Thoracic aorta (tissue), 2 donors: ENCODE data around the gene ST6GALNAC3. TPM values are rescaled to one million over a fixed set of nuclear protein-coding genes. Genes with fewer than 3 reads are reported as not detected.

Source experiments
- ATAC-seq: fragments of 150-250 bp; one replicate; pipeline ENCODE4 v1.8.0; 2017; ENCODE audit warnings: low read depth; ENCODE audit not compliant: insufficient number of reproducible peaks, low FRiP score
- DNase-seq: peaks from one replicate; pipeline ENCODE4 v3.0.0-alpha.2; 2020; ENCODE audit warnings: low spot score
- H3K27ac ChIP-seq, 2 donors: fragments of 200-600 bp; sonication (generic); 1 replicate in 1 of 2; 2 replicates in 1 of 2; pipeline ENCODE4 v1.5.1; 2016; ENCODE audit warnings: mild to moderate bottlenecking in 2 of 2, moderate library complexity in 2 of 2
- H3K27me3 ChIP-seq: fragments of 200-600 bp; sonication (generic); replicated peaks from 2 replicates; pipeline ENCODE4 v1.6.0; 2016; ENCODE audit warnings: mild to moderate bottlenecking; ENCODE audit not compliant: insufficient read depth
- H3K36me3 ChIP-seq: fragments of 200-600 bp; sonication (generic); one replicate; pipeline ENCODE4 v1.5.1; 2016
- H3K4me1 ChIP-seq, 2 donors: fragments of 200-600 bp; sonication (generic); 1 replicate in 1 of 2; 2 replicates in 1 of 2; pipeline versions ENCODE4 v1.5.1 to v1.6.0; 2016; ENCODE audit warnings: low read depth in 2 of 2, mild to moderate bottlenecking in 1 of 2; ENCODE audit not compliant: control insufficient read depth in 1 of 2
- H3K4me3 ChIP-seq: fragments of 200-600 bp; sonication (generic); 2 replicates; pipeline ENCODE4 v1.5.1; 2016; ENCODE audit warnings: mild to moderate bottlenecking
- H3K9me3 ChIP-seq: fragments of 200-600 bp; sonication (generic); 2 replicates; pipeline ENCODE4 v1.5.1; 2016
- CTCF ChIP-seq: fragments of 200-600 bp; sonication (generic); IDR thresholded peaks from one replicate; pipeline ENCODE4 v1.5.1; 2019; ENCODE audit warnings: antibody characterized with exemption
- total RNA-seq, 2 donors: library from RNA; depleted of rRNA; stranded (reverse); fragments of >200 nt; gene quantifications; one replicate each; pipeline versions ENCODE4 v1.1.0 to v1.2.3, GENCODE V29; 2016

The ST6GALNAC3 gene
- total RNA-seq, 2 donors from 2014 or later: 1.4 to 9.5 TPM

DNA sequence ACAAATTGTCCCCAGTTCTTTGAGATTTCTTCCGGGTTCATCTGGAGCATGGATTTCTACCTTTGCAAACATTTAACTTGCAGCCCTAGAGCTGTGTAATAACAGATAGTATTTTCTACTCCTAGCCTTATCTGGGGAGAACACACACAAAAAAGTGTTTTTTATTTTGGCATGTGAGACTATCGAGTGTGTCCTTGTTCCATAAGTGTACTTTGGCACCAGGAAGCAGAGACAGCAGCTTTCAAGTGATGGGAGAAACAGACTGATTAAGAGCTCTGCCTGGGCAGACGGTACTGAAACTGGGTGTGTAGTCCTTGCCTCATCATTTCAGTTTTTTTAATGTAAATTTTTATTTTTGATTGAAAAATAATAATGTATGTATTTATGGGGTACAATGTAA, 297.4 kb downstream of the ST6GALNAC3 start:
- no peak for ATAC-seq

GRCh38 chr1:76374086-76374485, 299.5 kb downstream of the ST6GALNAC3 start:
- Histone ChIP-seq H3K4me3 (no peak overlapping the region), H3K36me3 (no peaks in the 10 kb centered on the region)
- no peak for ATAC-seq

More for the DNA sequence above, 297.4 kb downstream of the ST6GALNAC3 start:
- no peak for DNase-seq
- Histone ChIP-seq H3K27me3 (no peaks in the 10 kb centered on the region), H3K9me3 (no peaks in the 10 kb centered on the region), H3K27ac (no peak overlapping the region), H3K4me3 (no peak overlapping the region), H3K4me1 (no peaks in the 10 kb centered on the region), H3K36me3 (no peaks in the 10 kb centered on the region)
- no peak for TF ChIP-seq CTCF

DNA sequence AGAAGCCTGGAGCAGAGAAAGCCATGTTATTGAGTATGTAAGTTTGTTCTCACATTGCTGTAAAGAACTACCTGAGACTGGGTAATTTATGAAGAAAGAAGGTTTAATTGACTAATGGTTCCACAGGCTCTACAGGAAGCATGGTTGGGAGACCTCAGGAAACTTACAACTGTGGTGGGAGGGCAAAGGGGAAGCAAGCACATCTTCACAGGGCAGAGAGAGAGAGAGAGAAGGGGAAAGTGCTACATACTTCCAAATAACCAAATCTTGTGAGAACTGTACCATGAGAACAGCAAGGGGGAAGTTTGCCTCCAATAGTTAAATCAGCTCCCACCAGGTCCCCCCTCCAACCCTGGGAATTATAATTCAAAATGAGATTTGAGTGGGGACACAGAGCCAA, 302.7 kb downstream of the ST6GALNAC3 start:
- no peak for ATAC-seq

More at GRCh38 chr1:76374086-76374485, 299.5 kb downstream of the ST6GALNAC3 start:
- H3K27ac ChIP-seq: no peak overlapping the region
- H3K4me1 ChIP-seq: no peaks in the 10 kb centered on the region
- DNase-seq: no peak
- H3K27me3 ChIP-seq: no peaks in the 10 kb centered on the region
- TF ChIP-seq CTCF: no peak
- H3K9me3 ChIP-seq: no peaks in the 10 kb centered on the region

DNA sequence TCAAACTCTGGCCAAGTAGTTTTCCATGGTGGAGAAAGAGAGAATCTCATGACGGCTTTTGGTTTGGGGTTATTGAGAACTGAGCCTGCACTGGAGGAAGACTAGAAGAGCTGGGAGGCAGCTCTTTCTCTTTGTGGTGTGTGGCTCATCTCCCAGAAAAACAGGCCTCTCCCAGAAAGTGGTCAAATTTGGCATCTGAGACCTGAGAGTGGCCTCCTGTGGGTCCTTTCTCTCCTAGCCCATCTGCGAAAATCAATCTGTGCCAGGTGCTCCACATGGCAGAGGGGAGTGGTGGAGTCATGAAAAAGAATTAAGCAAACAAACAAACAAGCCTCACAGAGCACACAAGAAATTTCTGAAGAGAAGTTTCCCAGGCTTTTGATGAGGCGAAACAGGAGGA, 305.0 kb downstream of the ST6GALNAC3 start:
- Histone ChIP-seq H3K27ac (no peak overlapping the region), H3K27me3 (no peaks in the 10 kb centered on the region), H3K4me1 (no peaks in the 10 kb centered on the region), H3K9me3 (no peaks in the 10 kb centered on the region), H3K4me3 (no peak overlapping the region), H3K36me3 (no peaks in the 10 kb centered on the region)
- DNase-seq: no peak
- no peak for ATAC-seq
- no peak for TF ChIP-seq CTCF

More for the DNA sequence above, 302.7 kb downstream of the ST6GALNAC3 start:
- Histone ChIP-seq H3K27ac (no peak overlapping the region), H3K4me1 (no peaks in the 10 kb centered on the region), H3K9me3 (no peaks in the 10 kb centered on the region), H3K27me3 (no peaks in the 10 kb centered on the region), H3K4me3 (no peak overlapping the region), H3K36me3 (no peaks in the 10 kb centered on the region)
- no peak for TF ChIP-seq CTCF
- DNase-seq: no peak

DNA sequence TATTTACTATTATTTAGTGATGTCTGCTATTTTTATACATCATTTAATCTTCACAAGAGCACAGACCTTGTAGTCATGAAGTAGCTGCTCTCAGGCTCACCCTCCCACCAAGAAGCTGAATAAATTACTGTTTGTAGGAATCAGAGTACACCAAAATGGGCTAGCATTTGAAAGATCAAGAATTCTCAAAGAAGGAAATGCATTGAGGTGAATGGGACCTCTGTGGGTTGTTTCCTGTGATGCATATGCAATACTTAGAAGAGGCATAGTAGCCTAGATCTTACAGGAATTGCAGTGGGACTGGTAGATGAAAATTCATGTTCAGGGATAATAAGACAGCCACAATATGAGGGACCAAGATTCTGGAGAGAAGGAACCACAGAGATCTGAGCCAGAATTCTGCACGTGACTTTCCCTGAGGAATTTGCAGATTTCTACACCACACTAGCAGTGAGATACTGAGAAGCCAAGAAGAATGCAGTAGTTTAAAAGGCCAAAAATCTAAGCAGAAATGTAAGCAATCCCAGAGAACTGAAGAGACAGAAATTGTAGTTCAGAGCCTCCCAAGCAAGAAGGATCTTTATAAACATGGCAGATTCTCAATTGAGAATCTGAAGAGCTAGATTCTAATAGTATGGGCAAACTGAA, 307.0 kb downstream of the ST6GALNAC3 start:
- TF ChIP-seq CTCF: no peak
- ATAC-seq: no peak
- DNase-seq: no peak

More for the DNA sequence above, 307.0 kb downstream of the ST6GALNAC3 start:
- Histone ChIP-seq H3K9me3 (no peaks in the 10 kb centered on the region), H3K4me1 (peaks cover 0 to 2% of the 10 kb centered on the region in 2 donors), H3K27me3 (no peaks in the 10 kb centered on the region), H3K36me3 (no peaks in the 10 kb centered on the region), H3K4me3 (no peak overlapping the region), H3K27ac (no peak overlapping the region)
